GM23248 (cell line): ENCODE measurements around the gene NSMCE1.

ENCODE experiments used
- EZH2 ChIP-seq: fragments of 200-600 bp; sonication (generic); IDR thresholded peaks from 2 replicates; pipeline ENCODE4 v1.6.1; 2018; ENCODE audit warnings: antibody characterized with exemption, mild to moderate bottlenecking; ENCODE audit not compliant: insufficient read depth, poor library complexity, severe bottlenecking
- EZH2phosphoT487 ChIP-seq: fragments of 200-600 bp; sonication (generic); IDR thresholded peaks from 2 replicates; pipeline ENCODE4 v1.6.1; 2018; ENCODE audit warnings: antibody characterized with exemption, moderate library complexity, mild to moderate bottlenecking, low read depth; ENCODE audit not compliant: insufficient read depth

DNA sequence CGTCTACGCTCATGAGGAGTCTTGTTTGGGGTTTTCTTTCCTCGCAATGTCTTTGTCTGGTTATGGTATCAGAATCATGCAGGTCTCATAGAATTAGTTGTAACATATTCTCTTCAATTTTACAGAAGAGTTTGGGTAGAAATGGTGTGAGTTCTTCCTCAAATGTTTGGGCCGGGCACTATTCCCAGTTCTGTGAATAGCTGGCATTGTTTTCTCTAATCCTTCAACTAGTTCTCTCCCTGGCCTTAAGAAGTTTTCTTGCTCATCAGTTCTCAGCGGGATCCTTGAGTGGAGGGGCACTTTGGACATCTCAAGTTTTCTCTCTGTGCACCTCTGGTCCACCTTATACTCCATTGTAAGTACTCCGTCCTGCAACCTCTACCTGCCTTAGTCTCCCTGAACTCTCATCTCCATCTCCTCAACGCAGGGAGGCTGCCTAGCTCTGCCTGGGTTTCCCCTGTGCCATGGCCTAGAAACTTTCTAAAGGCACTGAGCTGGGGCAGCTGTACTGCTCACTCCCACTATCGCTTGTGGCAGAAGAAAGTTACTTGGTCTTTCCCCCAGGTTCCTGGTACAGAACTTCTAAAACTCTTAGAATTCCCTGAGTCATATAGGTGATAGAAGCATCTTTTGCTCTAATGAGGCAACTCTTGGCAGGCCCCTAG lies 16.9 kb downstream of the NSMCE1 start:
- TF ChIP-seq EZH2 (no peak), EZH2phosphoT487 (no peak)
